Measurements from ENCODE around the gene TSKU.

TSKU gene, protein sequence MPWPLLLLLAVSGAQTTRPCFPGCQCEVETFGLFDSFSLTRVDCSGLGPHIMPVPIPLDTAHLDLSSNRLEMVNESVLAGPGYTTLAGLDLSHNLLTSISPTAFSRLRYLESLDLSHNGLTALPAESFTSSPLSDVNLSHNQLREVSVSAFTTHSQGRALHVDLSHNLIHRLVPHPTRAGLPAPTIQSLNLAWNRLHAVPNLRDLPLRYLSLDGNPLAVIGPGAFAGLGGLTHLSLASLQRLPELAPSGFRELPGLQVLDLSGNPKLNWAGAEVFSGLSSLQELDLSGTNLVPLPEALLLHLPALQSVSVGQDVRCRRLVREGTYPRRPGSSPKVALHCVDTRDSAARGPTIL

DNA sequence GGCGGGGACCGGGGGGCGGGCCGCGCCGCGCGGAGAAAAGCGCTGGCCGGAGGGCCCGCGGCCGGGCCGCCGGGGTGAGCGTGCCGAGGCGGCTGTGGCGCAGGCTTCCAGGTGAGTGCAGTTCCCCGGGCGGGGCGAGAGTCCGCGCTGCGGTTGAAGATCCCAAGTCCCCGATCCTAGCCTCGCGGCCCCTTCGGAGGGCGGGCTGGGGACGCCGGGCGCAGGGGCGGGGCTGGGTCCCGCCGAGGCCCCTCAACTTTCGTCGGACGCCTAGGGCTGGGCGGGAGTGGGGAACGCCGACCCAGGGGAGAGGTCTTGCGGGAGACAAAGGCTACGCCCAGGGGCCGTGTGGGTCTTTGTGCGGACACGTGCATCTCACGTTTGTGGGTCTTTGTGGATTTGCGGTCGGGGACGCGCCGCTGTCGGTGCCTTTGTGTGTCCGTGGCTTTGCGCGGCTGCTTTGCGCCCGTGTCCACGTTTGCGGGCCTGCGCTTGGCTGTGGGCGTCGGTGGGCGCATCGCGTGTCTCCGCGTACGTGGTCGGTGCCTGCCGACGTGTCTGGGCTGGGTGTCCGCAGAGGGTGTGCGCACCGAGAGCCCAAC, at the start of gene TSKU:
TSKU (plus strand) TSS at position 63 of the 602 bp plus-strand sequence. CDS start 12,261 bp downstream, outside the sequence.
- DNase-seq = no peak

DNA sequence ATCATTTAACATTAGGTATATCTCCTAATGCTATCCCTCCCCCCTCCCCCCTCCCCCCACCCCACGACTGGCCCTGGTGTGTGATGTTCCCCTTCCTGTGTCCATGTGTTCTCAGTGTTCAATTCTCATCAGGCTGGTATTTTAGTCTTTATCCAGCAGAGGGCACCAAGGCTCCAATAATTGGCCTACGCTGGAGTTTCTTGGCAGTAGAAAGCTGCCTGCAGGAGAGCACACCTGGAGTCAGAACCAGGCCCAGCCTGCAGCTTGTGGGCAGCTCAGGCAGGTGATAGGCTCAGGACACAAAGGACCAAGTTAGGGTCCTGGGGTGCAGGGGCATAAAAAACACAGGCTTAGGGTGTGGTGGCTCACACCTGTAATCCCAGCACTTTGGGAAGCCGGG, 49.2 kb upstream of the TSKU start:
- DNase-seq = peak; percentile 46 to 68

DNA sequence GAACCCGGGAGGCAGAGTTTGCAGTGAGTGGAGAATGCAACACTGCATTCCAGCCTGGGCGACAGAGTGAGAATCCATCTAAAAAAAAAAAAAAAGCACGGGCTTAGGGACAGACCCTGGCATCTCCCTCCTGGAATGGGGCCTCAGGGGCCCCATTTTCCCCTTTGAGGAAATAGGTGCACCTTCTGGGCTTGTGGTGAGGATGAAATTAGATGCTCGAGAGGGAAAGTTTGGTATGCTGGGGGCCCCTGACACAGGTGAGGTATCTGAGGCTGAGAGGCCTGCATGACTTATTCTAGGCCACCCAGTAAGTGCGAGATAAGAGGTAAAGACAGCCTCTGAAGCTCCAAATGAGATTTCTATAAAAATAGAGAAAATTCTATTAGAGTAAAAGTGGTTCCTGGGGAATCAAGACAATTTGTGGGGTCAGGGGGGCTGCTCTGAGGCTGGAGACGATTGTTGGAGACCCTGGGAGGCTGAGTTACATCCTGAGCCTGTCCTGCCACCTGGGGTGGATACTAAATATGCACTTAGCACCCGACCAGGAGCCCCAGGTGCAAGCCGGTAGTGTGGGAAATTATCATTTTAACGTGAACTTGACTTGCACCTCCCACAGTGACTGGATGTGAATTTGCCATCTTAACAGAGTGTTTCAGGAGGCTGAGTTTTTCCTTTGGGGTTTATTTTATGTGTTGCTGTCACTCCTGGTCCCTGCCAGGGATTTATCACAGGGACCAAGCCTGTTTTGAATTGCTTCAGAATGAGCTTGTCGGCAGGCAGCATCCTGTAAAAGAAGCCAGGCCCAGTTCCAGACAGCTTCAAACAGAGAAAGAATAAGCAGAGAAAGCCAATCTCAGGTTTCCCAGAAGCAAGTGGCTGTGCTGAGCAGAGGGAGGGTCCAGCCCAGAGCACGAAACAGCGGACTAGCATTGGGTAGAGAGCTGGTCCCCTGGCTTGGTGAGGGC, 48.4 kb upstream of the TSKU start:
- DNase-seq = no peak

DNA sequence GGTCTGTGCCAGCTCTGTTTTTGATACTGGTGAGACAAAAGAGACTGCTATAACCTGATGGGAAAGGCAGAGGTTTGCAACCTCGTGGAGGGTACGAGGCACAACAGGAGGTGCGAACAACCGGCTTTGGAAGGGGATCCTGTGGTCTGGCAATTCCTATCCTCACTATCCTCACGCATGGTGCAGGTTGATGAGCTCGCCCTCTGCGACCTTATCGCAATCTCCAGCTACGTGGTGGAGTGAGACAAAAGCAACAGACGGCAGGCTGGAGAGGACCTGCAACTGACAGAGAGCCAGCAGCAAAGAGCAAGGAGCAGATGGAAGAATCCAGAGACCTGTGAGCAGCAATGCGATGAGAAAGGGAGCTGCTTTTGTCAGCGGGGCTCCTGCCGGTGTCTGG, 47.3 kb upstream of the TSKU start:
- DNase-seq = no peak

DNA sequence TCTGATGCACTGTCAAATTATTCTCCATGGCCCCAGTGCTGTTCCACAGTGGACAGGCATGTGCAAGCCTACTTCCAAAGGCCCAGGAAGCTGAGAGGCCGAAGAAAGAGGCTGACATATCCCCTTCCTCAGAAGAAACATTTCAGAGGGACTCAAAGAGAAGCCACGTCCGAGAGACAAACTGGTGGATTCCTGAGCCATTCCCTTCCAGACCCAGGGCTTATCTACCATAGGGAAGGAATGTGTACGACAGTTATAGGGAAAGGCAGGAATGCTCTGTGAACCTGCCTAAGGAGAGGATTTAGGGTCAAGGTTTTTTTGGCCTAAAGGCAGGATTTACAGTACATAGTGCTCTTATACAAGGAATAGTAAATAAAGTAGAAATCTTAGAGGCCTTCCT, 46.9 kb upstream of the TSKU start:
- DNase-seq = no peak

DNA sequence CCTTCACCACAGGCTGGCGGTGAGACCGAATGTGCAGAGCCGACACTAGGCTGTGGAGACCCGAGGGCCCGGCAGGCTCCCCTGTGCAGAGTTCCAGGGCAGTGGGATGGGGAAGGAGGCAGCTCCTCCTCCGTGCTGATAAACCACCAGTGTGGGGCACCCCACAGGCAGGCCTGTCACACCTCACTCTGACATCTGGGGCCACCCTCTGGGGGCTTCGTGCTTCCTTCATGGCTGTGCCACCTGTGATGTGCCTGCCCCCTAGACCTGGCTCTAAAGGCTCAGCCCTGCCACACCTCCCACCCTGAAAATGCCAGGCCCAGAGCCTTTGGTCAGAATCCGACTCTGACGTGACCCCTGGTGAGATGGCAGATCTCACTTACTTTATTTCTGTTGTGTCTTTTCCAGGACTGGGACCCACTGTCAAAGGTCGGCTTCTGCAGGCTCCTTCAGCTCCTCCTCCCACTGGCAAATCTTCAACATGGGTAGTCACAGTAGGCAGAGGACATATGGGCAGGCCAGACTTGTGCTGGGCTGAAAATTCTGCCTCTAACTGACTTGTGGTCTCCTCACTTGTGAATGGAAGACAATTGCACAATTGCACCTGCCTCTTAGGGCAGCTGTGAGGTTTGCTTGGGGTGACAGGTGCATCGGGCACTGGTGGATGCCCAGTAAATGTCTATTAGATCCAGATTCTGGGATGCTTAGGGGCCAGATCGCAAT, 46.2 kb upstream of the TSKU start:
- no peak for DNase-seq

DNA sequence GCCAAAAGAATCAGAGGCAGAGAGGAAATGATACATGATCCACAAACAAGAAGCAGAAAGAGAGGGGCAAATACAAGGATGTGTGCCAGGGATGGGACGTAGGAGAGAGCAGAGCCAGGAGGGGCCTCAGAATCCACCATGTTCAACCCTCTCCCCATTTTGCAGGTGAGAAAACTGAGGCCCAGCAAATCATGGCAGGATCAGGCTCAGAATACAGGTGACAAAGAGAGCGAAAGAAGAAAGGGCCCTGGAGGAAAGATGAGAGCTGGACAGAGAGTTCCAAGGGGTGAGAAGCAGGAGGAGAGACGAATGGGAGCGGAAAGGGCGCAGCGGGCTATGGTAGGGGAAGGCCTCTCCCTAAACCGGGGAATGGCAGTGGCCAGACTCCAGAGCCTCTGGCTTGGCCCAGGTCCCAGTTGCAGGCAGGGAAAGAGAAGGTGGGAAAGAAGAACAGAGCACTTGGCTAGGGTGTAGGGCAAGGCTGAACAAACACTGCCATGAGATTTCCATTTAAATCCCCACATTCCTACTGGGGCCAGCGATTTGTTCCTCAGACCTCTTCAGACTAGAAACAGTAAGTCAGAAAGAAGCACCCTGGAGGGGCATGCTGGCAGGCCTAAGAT, 44.4 kb upstream of the TSKU start:
- DNase-seq = no peak

DNA sequence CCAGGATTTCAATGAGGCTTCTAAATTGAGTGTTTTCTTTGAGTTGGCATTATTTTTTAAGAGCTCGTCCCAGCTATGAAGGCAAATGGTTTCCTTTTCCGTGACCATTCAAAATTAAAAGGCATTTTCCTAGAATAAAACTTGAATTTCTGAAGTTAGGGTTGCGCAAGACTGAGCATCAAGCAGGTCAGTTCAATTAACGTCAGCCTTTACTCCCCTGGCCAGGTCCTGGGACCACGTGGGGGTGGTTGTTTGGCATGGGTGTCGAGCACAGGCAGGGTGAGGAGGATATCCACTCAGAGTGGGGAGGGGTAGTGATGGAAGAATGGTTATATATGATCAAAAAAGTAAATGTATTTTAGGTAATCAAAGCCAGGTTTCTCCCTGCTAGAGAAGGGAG, 43.4 kb upstream of the TSKU start:
- no peak for DNase-seq

DNA sequence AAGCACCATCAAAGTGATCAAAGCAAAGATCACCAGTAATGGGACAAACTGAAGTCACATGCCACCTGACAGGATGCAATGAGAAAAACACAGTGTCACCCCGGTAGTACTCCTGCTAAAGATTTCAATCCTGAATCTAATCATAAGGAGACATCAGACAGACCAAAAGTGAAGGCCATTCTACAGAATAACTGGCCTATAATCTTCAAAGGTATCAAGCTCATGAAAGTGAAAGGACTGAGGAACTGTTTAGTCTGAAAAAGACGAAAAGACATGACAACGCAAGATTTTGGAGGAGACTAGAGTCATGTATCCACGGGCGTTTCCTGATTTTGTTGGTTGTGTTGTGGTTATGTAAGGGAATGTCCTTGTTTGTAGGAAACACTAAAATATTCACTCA, 42.4 kb upstream of the TSKU start:
- DNase-seq = no peak

DNA sequence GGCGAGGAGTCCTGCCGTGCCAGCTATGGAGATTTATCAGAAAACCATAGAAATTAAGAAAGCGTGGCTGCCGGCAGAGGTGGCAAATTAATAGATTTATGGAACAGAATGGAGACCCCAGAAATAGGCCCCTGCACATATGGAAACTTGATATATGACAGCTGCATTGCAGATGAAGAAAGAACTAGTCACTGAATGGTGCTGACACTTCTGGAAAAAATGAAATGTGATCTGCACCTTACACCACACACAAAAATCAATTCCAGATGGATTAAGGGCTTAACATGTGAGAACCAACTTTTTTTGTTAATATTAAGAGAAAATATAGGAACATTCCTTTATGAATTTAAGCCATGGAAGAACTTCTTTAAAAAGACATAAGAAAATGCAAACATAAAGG, 40.3 kb upstream of the TSKU start:
- no peak for DNase-seq

DNA sequence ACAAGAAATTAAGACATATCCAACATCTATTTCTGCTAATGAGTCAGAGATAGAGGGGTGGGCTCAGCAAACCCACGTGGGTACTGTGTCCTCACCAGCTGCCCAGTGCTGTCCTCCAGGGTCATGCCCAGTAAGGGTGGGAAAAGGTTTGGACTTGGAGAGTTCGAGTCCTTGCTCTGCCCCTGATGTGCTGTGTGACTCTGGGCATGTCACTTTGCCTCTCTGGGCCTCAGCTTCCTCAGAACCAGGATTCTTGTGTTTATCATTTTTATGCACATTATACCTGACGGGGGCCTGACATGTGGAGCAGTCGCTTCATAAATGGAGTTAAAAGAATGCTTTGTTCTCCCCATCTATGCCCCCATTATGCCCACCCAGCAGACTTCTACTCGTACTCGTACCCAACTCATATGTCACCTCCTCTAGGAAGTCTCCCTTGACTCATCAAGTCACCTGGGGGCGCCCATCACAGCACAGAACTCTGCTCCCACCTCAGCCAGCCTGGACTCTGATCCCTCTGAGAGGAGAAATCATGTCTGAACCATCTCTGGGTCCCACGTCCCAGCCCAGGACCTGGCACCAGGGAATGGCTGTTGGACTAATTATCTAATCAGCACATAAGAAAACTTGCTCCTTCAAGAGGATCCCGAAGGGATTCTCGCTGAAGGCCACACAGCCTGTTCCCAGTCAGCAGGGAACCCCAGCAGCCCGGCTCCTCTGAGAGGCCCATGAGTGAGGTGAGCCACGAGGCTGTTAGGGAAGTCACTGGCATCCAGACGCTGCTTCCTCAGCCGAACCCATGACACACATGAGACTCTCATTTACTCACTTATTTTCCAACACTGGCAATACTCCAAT, 38.7 kb upstream of the TSKU start:
- DNase-seq = no peak

DNA sequence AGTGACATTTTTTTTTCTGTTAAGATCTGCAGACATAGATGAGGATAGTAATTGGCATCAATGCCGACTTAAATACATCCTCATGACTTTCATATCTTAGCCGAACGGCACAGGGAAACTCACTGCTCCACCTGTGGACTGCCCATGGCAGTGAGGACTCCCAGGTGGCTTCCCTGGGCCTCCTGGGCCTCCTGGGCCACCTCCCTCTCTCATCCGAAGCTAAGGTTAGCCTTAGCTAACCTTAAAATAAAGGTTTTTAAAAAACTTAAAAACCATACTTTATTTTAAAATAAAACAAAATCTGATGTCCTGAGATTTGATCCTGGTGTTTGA, 38.1 kb upstream of the TSKU start:
- no peak for DNase-seq

DNA sequence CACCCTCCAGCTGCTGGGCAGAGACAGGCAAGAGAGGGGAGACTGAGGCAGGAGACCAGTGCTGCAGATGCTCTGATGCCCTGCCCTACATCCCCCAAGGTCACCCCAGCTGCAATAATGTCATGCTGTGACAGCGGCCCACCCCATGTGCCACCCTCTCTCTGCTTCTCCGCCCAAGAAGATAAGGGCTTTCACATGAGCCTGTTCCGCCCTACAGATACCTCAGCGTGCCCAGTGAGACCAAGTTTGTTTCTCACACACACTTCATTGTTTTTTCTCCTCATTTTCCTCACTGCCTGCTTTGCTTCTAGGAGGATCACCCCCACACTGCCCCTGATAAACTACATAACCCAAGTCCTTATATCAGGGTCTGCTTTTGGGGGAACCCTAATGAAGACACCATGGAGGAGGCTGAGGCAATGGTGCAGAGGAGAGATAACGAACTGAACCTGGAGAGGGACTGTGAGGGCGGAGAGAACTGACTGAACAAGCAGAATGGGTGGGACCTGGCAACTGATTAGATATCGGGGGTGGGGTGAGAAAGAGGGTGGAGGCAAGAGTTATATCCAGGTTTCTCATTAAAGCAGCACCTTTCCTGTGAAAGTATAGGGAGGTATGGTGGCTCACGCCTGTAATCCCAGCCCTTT, 37.5 kb upstream of the TSKU start:
- DNase-seq = no peak

DNA sequence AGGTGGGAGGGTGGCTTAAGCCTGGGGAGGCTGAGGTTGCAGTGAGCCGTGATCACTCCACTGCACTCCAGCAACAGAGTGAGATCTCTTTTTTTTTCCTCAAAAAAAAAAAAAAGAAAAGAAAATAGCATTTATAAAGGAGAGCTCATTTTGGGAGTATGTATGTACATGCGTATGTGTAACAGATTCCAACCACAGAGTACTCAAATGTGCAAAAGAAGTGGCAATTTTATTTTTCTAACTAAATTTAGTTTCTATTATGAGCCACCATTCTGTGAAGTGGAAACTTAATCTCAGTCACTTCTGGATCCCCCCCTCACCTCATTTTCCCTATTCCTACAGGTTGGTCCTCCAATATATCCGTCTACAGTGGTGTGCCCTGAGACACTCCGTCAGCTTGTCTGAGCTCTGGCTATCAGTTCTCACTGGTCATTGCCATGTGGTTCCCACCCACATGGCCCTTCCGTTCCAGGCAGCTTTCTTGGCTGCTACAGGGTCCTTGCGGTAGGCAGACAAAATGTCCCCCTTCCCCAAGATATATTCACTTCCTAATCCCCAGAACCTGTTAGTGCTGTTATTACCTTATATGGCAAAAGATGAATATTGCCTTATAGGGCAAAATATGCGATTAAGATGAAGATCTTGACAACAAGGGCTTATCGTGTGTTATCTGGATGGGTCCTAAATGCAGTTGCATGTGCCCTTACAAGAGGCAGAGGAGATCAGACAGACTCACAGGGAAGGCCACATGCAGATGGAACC, 35.8 kb upstream of the TSKU start:
- DNase-seq = no peak

DNA sequence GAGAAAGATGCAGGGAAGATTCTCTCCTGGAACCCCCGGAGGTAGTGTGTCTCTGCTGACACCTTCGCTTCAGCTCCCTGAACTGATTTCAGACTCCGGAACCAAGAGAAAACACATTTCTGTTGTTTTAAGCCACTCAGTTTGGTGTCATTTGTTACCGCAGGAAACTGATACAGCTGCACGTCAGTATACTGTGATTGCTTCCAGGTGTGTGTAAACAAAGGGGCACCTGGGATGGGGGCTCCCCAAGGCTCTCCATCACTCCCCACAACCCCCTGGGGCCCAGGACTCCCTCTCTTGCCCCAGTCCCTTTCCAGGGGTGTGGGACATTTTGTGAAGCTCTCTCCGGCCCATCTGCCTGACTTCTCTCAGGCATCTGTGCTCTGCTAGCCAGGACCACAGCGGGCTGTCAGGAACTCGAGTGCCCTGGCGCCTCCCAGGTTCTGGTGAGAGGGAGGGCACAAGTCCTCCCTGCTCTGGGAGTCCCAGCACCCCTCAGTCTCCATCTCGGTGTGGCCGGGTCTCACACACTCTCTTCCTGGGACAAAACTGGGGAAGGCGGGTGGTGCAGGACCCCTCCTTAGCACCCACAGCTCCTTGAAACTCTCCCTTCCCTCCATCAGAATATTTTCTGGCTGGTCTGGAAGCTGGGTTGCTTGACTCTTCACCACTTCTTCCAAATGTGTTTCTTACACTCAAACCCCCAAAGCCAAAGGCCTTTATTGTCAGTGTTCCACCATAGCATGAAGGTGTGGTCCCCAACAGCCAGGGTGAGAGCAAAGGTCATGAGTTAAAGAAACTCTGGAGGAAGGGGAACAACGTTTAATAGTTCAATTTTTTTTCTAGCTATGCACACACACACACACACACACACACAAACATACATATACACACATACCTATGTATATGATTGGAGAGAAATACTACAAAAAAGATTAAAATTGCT, 35.0 kb upstream of the TSKU start:
- DNase-seq = no peak

DNA sequence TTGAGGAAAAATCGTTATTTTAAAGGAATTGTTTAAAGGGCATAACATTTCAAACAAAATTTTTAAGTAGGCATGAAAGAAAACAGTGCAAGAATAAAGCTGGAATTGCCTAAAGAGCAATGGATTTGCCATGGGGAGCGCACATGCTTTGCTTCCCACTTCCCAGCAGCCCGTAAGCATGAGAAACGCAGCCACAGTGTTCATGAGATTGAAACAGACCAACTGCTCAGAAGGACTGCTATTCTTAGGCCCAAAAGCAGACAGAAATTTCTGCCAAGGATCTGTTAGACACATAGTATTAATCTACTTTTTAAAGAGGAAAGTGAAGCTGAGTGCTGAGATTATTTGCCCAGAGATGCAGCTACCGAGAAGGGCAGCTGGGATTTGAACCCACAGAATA, 34.2 kb upstream of the TSKU start:
- DNase-seq = no peak

DNA sequence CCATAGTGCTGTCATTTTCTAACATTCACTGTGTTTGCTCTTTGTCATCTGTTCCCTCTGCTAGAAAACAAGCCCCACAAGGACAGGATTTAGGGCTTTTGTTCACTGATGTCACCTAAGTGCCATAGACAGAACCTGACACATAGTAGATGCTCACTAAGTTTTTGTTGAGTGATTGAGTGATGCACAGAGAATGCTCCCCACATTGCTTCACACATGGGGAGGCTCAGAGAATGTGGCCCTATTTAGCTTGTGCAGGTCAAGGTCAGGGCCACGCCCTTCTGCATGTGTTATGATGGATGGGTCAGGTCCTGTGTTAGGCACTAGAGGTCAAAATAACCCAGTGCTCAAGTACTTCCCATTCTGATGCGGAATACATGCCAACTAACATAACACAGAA, 33.1 kb upstream of the TSKU start:
- DNase-seq = no peak

DNA sequence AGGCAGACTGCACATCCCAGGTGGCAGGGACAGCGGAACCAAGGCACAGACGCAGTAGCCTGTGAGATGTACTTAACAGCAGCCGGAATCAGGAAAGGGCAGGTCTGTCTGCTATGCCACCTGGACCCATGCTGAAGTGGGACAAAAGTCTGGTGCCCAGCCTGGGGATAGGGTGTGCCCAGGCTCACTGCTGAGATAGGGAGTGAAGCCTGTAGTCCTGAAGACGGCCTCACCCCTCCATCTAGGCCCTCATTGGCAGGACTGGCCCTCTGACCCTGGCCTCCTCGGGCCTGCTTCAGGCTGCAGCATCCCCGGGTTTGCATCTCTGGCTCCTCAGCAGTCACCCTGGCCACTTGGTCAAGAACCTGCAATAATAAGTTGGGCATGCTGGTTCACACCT, 32.4 kb upstream of the TSKU start:
- no peak for DNase-seq

Data from NCI-H1930 (cell line).